Muscle layer of colon (tissue), 2 donors: Measurements from ENCODE around the gene SPAG6.

ENCODE experiments used
- H3K27ac ChIP-seq: one replicate; pipeline ENCODE4 v1.7.0; 2013; ENCODE audit warnings: low read depth, mild to moderate bottlenecking, low read length, moderate library complexity
- H3K27me3 ChIP-seq, 2 donors: one replicate each; pipeline ENCODE4 v1.7.0; 2013; ENCODE audit warnings: low read length in 2 of 2, mild to moderate bottlenecking in 2 of 2; ENCODE audit not compliant: insufficient read depth in 2 of 2, control insufficient read depth in 1 of 2
- H3K36me3 ChIP-seq: one replicate; pipeline ENCODE4 v1.7.0; 2013; ENCODE audit warnings: mild to moderate bottlenecking, low read length; ENCODE audit not compliant: insufficient read depth
- H3K4me1 ChIP-seq: one replicate; pipeline ENCODE4 v1.7.0; 2013; ENCODE audit warnings: mild to moderate bottlenecking, low read length; ENCODE audit not compliant: insufficient read depth
- H3K4me3 ChIP-seq, 2 donors: one replicate each; pipeline ENCODE4 v1.7.0; 2013; ENCODE audit warnings: low read length in 2 of 2, low read depth in 1 of 2, mild to moderate bottlenecking in 1 of 2, moderate library complexity in 1 of 2
- H3K9ac ChIP-seq: one replicate; pipeline ENCODE4 v1.7.0; 2013; ENCODE audit warnings: low read length
- H3K9me3 ChIP-seq: one replicate; pipeline ENCODE4 v1.7.0; 2013; ENCODE audit warnings: mild to moderate bottlenecking, low read length
- donor health status: abdominal sarcoma.
- donor health status: Adenocarcinoma of cecum.

Gene SPAG6

GRCh38 chr10:22323538-22324305, 21.6 kb upstream of the SPAG6 start:
- Histone ChIP-seq H3K36me3 (peaks cover 4% of the 10 kb centered on the region), H3K27ac (no peak overlapping the region), H3K9ac (no peak overlapping the region), H3K27me3 (peaks cover 0 to 7% of the 10 kb centered on the region in 2 donors), H3K4me3 (peak overlapping the region in 1 of 2 donors; percentile 22), H3K4me1 (peaks cover 50% of the 10 kb centered on the region), H3K9me3 (no peaks in the 10 kb centered on the region)

- Histone ChIP-seq H3K4me1 (peaks cover 44% of the 10 kb centered on the region), H3K9ac (no peak overlapping the region), H3K4me3 (peak overlapping the region in 1 of 2 donors; percentile 76), H3K27ac (no peak overlapping the region), H3K27me3 (peaks cover 0 to 7% of the 10 kb centered on the region in 2 donors), H3K36me3 (peaks cover 8% of the 10 kb centered on the region), H3K9me3 (no peaks in the 10 kb centered on the region)
Measured at GRCh38 chr10:22324413-22324812, 20.9 kb upstream of the SPAG6 start.

- no peaks in the 10 kb centered on the region for H3K9me3 ChIP-seq
- no peak overlapping the region for H3K27ac ChIP-seq
- H3K4me3 ChIP-seq = peak overlapping the region; percentile 63 to 76
- peaks cover 13% of the 10 kb centered on the region for H3K36me3 ChIP-seq
- peaks cover 0 to 7% of the 10 kb centered on the region in 2 donors for H3K27me3 ChIP-seq
- peaks cover 39% of the 10 kb centered on the region for H3K4me1 ChIP-seq
- H3K9ac ChIP-seq = peak overlapping the region; percentile 27
Measured at GRCh38 chr10:22324893-22325271, 20.4 kb upstream of the SPAG6 start.

- no peaks in the 10 kb centered on the region for H3K9me3 ChIP-seq
- H3K27ac ChIP-seq = peak overlapping the region; percentile 57
- H3K4me1 ChIP-seq = peaks cover 36% of the 10 kb centered on the region
Measured at GRCh38 chr10:22325272-22326144, 19.8 kb upstream of the SPAG6 start.

GRCh38 chr10:22326145-22326702, 19.1 kb upstream of the SPAG6 start:
- Histone ChIP-seq H3K27me3 (peaks cover 0 to 7% of the 10 kb centered on the region in 2 donors), H3K9ac (no peak overlapping the region), H3K27ac (peak overlapping the region; percentile 57)

More at GRCh38 chr10:22325272-22326144, 19.8 kb upstream of the SPAG6 start:
- Histone ChIP-seq H3K9ac (peak overlapping the region; percentile 27), H3K36me3 (peaks cover 16% of the 10 kb centered on the region), H3K4me3 (peak overlapping the region; percentile 63 to 76), H3K27me3 (peaks cover 0 to 7% of the 10 kb centered on the region in 2 donors)

GRCh38 chr10:22329150-22329549, 16.1 kb upstream of the SPAG6 start:
- H3K27ac ChIP-seq = no peak overlapping the region

More at GRCh38 chr10:22326145-22326702, 19.1 kb upstream of the SPAG6 start:
- Histone ChIP-seq H3K4me3 (peak overlapping the region; percentile 17 to 42), H3K36me3 (peaks cover 16% of the 10 kb centered on the region), H3K9me3 (no peaks in the 10 kb centered on the region), H3K4me1 (peaks cover 36% of the 10 kb centered on the region)

GRCh38 chr10:22332116-22332692, 13.1 kb upstream of the SPAG6 start:
- H3K9me3 ChIP-seq = peaks cover 2% of the 10 kb centered on the region
- H3K4me3 ChIP-seq = no peak overlapping the region
- H3K9ac ChIP-seq = no peak overlapping the region
- H3K36me3 ChIP-seq = peaks cover 12% of the 10 kb centered on the region
- H3K4me1 ChIP-seq = peaks cover 24% of the 10 kb centered on the region
- no peak overlapping the region for H3K27ac ChIP-seq
- H3K27me3 ChIP-seq = peaks cover 36 to 37% of the 10 kb centered on the region in 2 donors

More at GRCh38 chr10:22329150-22329549, 16.1 kb upstream of the SPAG6 start:
- Histone ChIP-seq H3K9me3 (no peaks in the 10 kb centered on the region), H3K4me3 (no peak overlapping the region), H3K36me3 (peaks cover 16% of the 10 kb centered on the region), H3K4me1 (peaks cover 17% of the 10 kb centered on the region), H3K27me3 (peaks cover 6% of the 10 kb centered on the region in 2 donors), H3K9ac (no peak overlapping the region)

- H3K36me3 ChIP-seq = peaks cover 12% of the 10 kb centered on the region
- H3K27ac ChIP-seq = no peak overlapping the region
- peaks cover 8% of the 10 kb centered on the region for H3K9me3 ChIP-seq
- H3K4me1 ChIP-seq = peaks cover 24% of the 10 kb centered on the region
- no peak overlapping the region for H3K4me3 ChIP-seq
- peaks cover 48 to 49% of the 10 kb centered on the region in 2 donors for H3K27me3 ChIP-seq
- no peak overlapping the region for H3K9ac ChIP-seq
Measured at GRCh38 chr10:22333167-22333974, 11.9 kb upstream of the SPAG6 start.

GRCh38 chr10:22333975-22334282, 11.4 kb upstream of the SPAG6 start:
- Histone ChIP-seq H3K9ac (no peak overlapping the region), H3K36me3 (peaks cover 12% of the 10 kb centered on the region), H3K27ac (no peak overlapping the region), H3K4me3 (no peak overlapping the region), H3K9me3 (peaks cover 14% of the 10 kb centered on the region), H3K4me1 (peaks cover 24% of the 10 kb centered on the region), H3K27me3 (peaks cover 53 to 54% of the 10 kb centered on the region in 2 donors)

GRCh38 chr10:22334414-22335172, 10.7 kb upstream of the SPAG6 start:
- peaks cover 60 to 61% of the 10 kb centered on the region in 2 donors for H3K27me3 ChIP-seq
- no peak overlapping the region for H3K27ac ChIP-seq
- H3K36me3 ChIP-seq = peaks cover 6% of the 10 kb centered on the region
- H3K4me3 ChIP-seq = peak overlapping the region; percentile 50 to 60
- peaks cover 27% of the 10 kb centered on the region for H3K4me1 ChIP-seq
- H3K9ac ChIP-seq = no peak overlapping the region
- H3K9me3 ChIP-seq = peaks cover 16% of the 10 kb centered on the region
